CD4-positive, CD25-positive, alpha-beta regulatory T cell (primary cell): ENCODE measurements around the gene FAM76A. TPM values are rescaled to one million over a fixed set of nuclear protein-coding genes. Genes with fewer than 3 reads are reported as not detected.
"Not testable (repeated sequence)": the region's sequence is repeated elsewhere in the genome, so short reads cannot be mapped to it uniquely, and the experiment has no call there.

Source experiments
- ATAC-seq, 2 donors: fragments of 150-1000 bp; cut with Tn5 transposase; one replicate each; pipeline ENCODE4 v1.10.0; 2021; ENCODE audit warnings: low read depth in 2 of 2, moderate number of reproducible peaks in 2 of 2, moderate library complexity in 1 of 2
- DNase-seq, 3 donors: peaks; one replicate each; pipeline versions ENCODE4 v3.0.0 to v3.0.0-alpha.2; 2012 to 2022; ENCODE audit warnings: mixed read lengths in 1 of 3
- H3K27ac ChIP-seq: one replicate; pipeline ENCODE4 v1.7.0; 2013; ENCODE audit warnings: mild to moderate bottlenecking, low read length; ENCODE audit not compliant: insufficient read depth, poor library complexity, severe bottlenecking
- H3K27me3 ChIP-seq: one replicate; pipeline ENCODE4 v1.7.0; 2013; ENCODE audit warnings: low read length; ENCODE audit not compliant: control insufficient read depth, insufficient read depth
- H3K36me3 ChIP-seq: one replicate; pipeline ENCODE4 v1.7.0; 2013; ENCODE audit warnings: mild to moderate bottlenecking, low read length, moderate library complexity; ENCODE audit not compliant: control insufficient read depth, insufficient read depth
- H3K4me1 ChIP-seq: 2 replicates; pipeline ENCODE4 v1.7.0; 2013; ENCODE audit warnings: mild to moderate bottlenecking, low read length; ENCODE audit not compliant: insufficient read depth, control insufficient read depth, poor library complexity, severe bottlenecking
- H3K4me3 ChIP-seq: one replicate; pipeline ENCODE4 v1.7.0; 2013; ENCODE audit warnings: low read depth, mild to moderate bottlenecking, low read length, moderate library complexity
- H3K9me3 ChIP-seq, 2 experiments: 1 replicate in 1 of 2; 2 replicates in 1 of 2; pipeline ENCODE4 v1.7.0; 2013; ENCODE audit warnings: low read length in 2 of 2, mild to moderate bottlenecking in 1 of 2, moderate library complexity in 1 of 2; ENCODE audit not compliant: control insufficient read depth in 2 of 2
- H3K27ac Mint-ChIP-seq, 3 donors: one replicate each; pipeline ENCODE4 v1.8.0; 2020 to 2022; ENCODE audit warnings: mild to moderate bottlenecking in 3 of 3, mixed read lengths in 3 of 3, moderate library complexity in 2 of 3
- H3K27me3 Mint-ChIP-seq: one replicate; pipeline ENCODE4 v1.8.0; 2022; ENCODE audit warnings: mild to moderate bottlenecking, mixed read lengths
- H3K36me3 Mint-ChIP-seq: one replicate; pipeline ENCODE4 v1.8.0; 2020; ENCODE audit warnings: mixed read lengths
- H3K4me1 Mint-ChIP-seq, 4 donors: one replicate each; pipeline ENCODE4 v1.8.0; 2020 to 2022; ENCODE audit warnings: mixed read lengths in 4 of 4, mild to moderate bottlenecking in 1 of 4
- H3K4me3 Mint-ChIP-seq, 4 donors: one replicate each; pipeline ENCODE4 v1.8.0; 2020 to 2022; ENCODE audit warnings: mild to moderate bottlenecking in 4 of 4, mixed read lengths in 4 of 4, moderate library complexity in 3 of 4
- H3K9me3 Mint-ChIP-seq, 7 donors: one replicate each; pipeline ENCODE4 v1.8.0; 2020 to 2022; ENCODE audit warnings: mixed read lengths in 7 of 7, mild to moderate bottlenecking in 3 of 7, moderate library complexity in 2 of 7
- polyA plus RNA-seq, 4 donors: library from polyadenylated mRNA; unstranded; fragments of 300-500 nt; fragmentation: Illumina TruSeq; gene quantifications; one replicate each; pipeline ENCODE4 v1.2.3, GENCODE V29; 2021
- total RNA-seq: library from RNA; stranded (reverse); gene quantifications from one replicate; pipeline ENCODE4 v1.2.3, GENCODE V29; 2022

The FAM76A gene
- total and polyA plus RNA-seq, 5 donors from 2014 or later: 6.9 to 18.7 (median 10.9) TPM

GRCh38 chr1:27806758-27807157 is 81.0 kb downstream of the FAM76A start:
- peaks cover 28% of the 10 kb centered on the region for H3K36me3 Mint-ChIP-seq
- no peak for ATAC-seq
- no peaks in the 10 kb centered on the region for H3K9me3 Mint-ChIP-seq
- no peaks in the 10 kb centered on the region for H3K9me3 ChIP-seq
- no peak overlapping the region for H3K4me3 Mint-ChIP-seq
- H3K27ac Mint-ChIP-seq: no peak overlapping the region
- no peaks in the 10 kb centered on the region for H3K27me3 ChIP-seq
- no peaks in the 10 kb centered on the region for H3K27me3 Mint-ChIP-seq
- no peak overlapping the region for H3K4me3 ChIP-seq
- DNase-seq: no peak
- H3K4me1 Mint-ChIP-seq: peaks cover 0 to 6% (median 0%) of the 10 kb centered on the region in 4 donors
- no peaks in the 10 kb centered on the region for H3K4me1 ChIP-seq
- H3K27ac ChIP-seq: no peak overlapping the region
- H3K36me3 ChIP-seq: peaks cover 54% of the 10 kb centered on the region

- H3K4me3 Mint-ChIP-seq: no peak overlapping the region
Measured at GRCh38 chr1:27807385-27807784, 81.6 kb downstream of the FAM76A start.

GRCh38 chr1:27808131-27808530 is 82.4 kb downstream of the FAM76A start:
- H3K36me3 Mint-ChIP-seq: peaks cover 30% of the 10 kb centered on the region
- H3K4me1 Mint-ChIP-seq, H3K27ac ChIP-seq, H3K4me3 Mint-ChIP-seq, H3K27me3 Mint-ChIP-seq, H3K9me3 ChIP-seq, H3K4me1 ChIP-seq, H3K4me3 ChIP-seq, H3K27ac Mint-ChIP-seq, H3K27me3 ChIP-seq, H3K9me3 Mint-ChIP-seq, DNase-seq, ATAC-seq: not testable (repeated sequence)
- peaks cover 52% of the 10 kb centered on the region for H3K36me3 ChIP-seq

More at GRCh38 chr1:27807385-27807784, 81.6 kb downstream of the FAM76A start:
- DNase-seq (no peak), ATAC-seq (no peak)
- H3K36me3 ChIP-seq: peaks cover 53% of the 10 kb centered on the region
- peaks cover 28% of the 10 kb centered on the region for H3K36me3 Mint-ChIP-seq
- no peaks in the 10 kb centered on the region for H3K9me3 ChIP-seq
- no peaks in the 10 kb centered on the region for H3K27me3 Mint-ChIP-seq
- no peak overlapping the region for H3K27ac ChIP-seq
- no peak overlapping the region for H3K27ac Mint-ChIP-seq
- H3K27me3 ChIP-seq: no peaks in the 10 kb centered on the region
- no peaks in the 10 kb centered on the region for H3K4me1 ChIP-seq
- no peak overlapping the region for H3K4me3 ChIP-seq
- peaks cover 0 to 6% (median 0%) of the 10 kb centered on the region in 4 donors for H3K4me1 Mint-ChIP-seq
- no peaks in the 10 kb centered on the region for H3K9me3 Mint-ChIP-seq

- Histone ChIP-seq H3K9me3 (no peaks in the 10 kb centered on the region), H3K27me3 (no peaks in the 10 kb centered on the region), H3K4me3 (no peak overlapping the region), H3K27ac (no peak overlapping the region), H3K4me1 (no peaks in the 10 kb centered on the region), H3K36me3 (peaks cover 49% of the 10 kb centered on the region)
- Mint-ChIP-seq H3K27me3 (no peaks in the 10 kb centered on the region), H3K4me3 (no peak overlapping the region), H3K9me3 (no peaks in the 10 kb centered on the region), H3K4me1 (peaks cover 0 to 6% (median 0%) of the 10 kb centered on the region in 4 donors), H3K36me3 (peaks cover 25% of the 10 kb centered on the region), H3K27ac (no peak overlapping the region)
- DNase-seq: no peak
- no peak for ATAC-seq
Measured at GRCh38 chr1:27809883-27810282, 84.1 kb downstream of the FAM76A start.

GRCh38 chr1:27811741-27812500 is 86.2 kb downstream of the FAM76A start:
- ATAC-seq: no peak
- no peak for DNase-seq
- Mint-ChIP-seq H3K4me1 (peaks cover 0 to 8% (median 0%) of the 10 kb centered on the region in 4 donors), H3K9me3 (no peaks in the 10 kb centered on the region), H3K27ac (peak overlapping the region in 2 of 3 donors; percentile 14 to 71), H3K36me3 (peaks cover 27% of the 10 kb centered on the region), H3K27me3 (no peaks in the 10 kb centered on the region), H3K4me3 (no peak overlapping the region)
- Histone ChIP-seq H3K9me3 (no peaks in the 10 kb centered on the region), H3K27me3 (no peaks in the 10 kb centered on the region), H3K27ac (no peak overlapping the region), H3K4me3 (no peak overlapping the region), H3K36me3 (peaks cover 38% of the 10 kb centered on the region), H3K4me1 (no peaks in the 10 kb centered on the region)

Other genes with a start within 250 kb of the FAM76A start
- gene WASF2, start 235.8 kb upstream of the FAM76A start, total RNA-seq: 175 TPM
- gene WASF2, start 235.8 kb upstream of the FAM76A start, polyA plus RNA-seq: 10 to 100 TPM; 55.3 to 85.3 (median 61.8) TPM
- gene AHDC1, start 121.8 kb upstream of the FAM76A start, total RNA-seq: 26.2 TPM
- 1 to 10 TPM in 1 of 4 donors, under 1 TPM in 3; 0.07 to 1.4 (median 0.50) TPM for gene AHDC1, start 121.8 kb upstream of the FAM76A start, polyA plus RNA-seq
- 0.15 TPM for gene FGR, start 90.8 kb upstream of the FAM76A start, total RNA-seq
- under 1 TPM; 0.20 to 0.87 (median 0.33) TPM for gene FGR, start 90.8 kb upstream of the FAM76A start, polyA plus RNA-seq
- 49.7 TPM for gene IFI6, start 53.8 kb upstream of the FAM76A start, total RNA-seq
- gene IFI6, start 53.8 kb upstream of the FAM76A start, polyA plus RNA-seq: 100 to 1,000 TPM; 152 to 199 (median 181) TPM
- gene STX12, start 47.3 kb downstream of the FAM76A start, total RNA-seq: 26.8 TPM
- gene STX12, start 47.3 kb downstream of the FAM76A start, polyA plus RNA-seq: 10 to 100 TPM; 10.2 to 13.8 (median 12.3) TPM
- 23.3 TPM for gene PPP1R8, start 104.8 kb downstream of the FAM76A start, total RNA-seq
- 10 to 100 TPM; 40.9 to 45.5 (median 42.3) TPM for gene PPP1R8, start 104.8 kb downstream of the FAM76A start, polyA plus RNA-seq
- gene THEMIS2, start 146.6 kb downstream of the FAM76A start, total RNA-seq: 57.1 TPM
- gene THEMIS2, start 146.6 kb downstream of the FAM76A start, polyA plus RNA-seq: 10 to 100 TPM; 37.9 to 69.9 (median 60.5) TPM
- 36.6 TPM for gene RPA2, start 188.6 kb downstream of the FAM76A start, total RNA-seq
- 100 to 1,000 TPM; 199 to 237 (median 206) TPM for gene RPA2, start 188.6 kb downstream of the FAM76A start, polyA plus RNA-seq
- gene SMPDL3B, start 209.0 kb downstream of the FAM76A start, total RNA-seq: 0.32 TPM
- under 1 TPM in 2 of 4 donors, not detected in 2; 0.24 to 0.50 TPM for gene SMPDL3B, start 209.0 kb downstream of the FAM76A start, polyA plus RNA-seq
- gene XKR8, start 234.0 kb downstream of the FAM76A start, total RNA-seq: 9.1 TPM
- 10 to 100 TPM; 10.3 to 20.3 (median 17.9) TPM for gene XKR8, start 234.0 kb downstream of the FAM76A start, polyA plus RNA-seq